Esophagus (tissue), 2 donors: ENCODE data around the gene SCNN1A. TPM values are rescaled to one million over a fixed set of nuclear protein-coding genes. Genes with fewer than 3 reads are reported as not detected.

Experiments used
- H3K27ac ChIP-seq, 2 donors: one replicate each; pipeline ENCODE4 v1.5.1; 2013; ENCODE audit warnings: low read depth in 2 of 2, mild to moderate bottlenecking in 2 of 2, inconsistent platforms in 1 of 2, low read length in 1 of 2, moderate library complexity in 1 of 2
- H3K27me3 ChIP-seq, 2 donors: one replicate each; pipeline ENCODE4 v1.6.1; 2013; ENCODE audit warnings: low read length in 2 of 2, control low read depth in 1 of 2, mild to moderate bottlenecking in 1 of 2; ENCODE audit not compliant: insufficient read depth in 2 of 2, control insufficient read depth in 1 of 2
- H3K36me3 ChIP-seq, 2 donors: one replicate each; pipeline ENCODE4 v1.6.1; 2013; ENCODE audit warnings: low read length in 1 of 2; ENCODE audit not compliant: control insufficient read depth in 2 of 2, insufficient read depth in 2 of 2
- H3K4me1 ChIP-seq, 2 donors: one replicate each; pipeline ENCODE4 v1.6.1; 2013; ENCODE audit warnings: low read length in 1 of 2; ENCODE audit not compliant: control insufficient read depth in 2 of 2, insufficient read depth in 2 of 2
- H3K4me3 ChIP-seq, 2 donors: one replicate each; pipeline ENCODE4 v1.5.1; 2013; ENCODE audit warnings: low read length in 2 of 2, mild to moderate bottlenecking in 2 of 2, low read depth in 1 of 2, moderate library complexity in 1 of 2
- H3K9me3 ChIP-seq, 2 donors: one replicate each; pipeline ENCODE4 v1.6.1; 2013; ENCODE audit warnings: mild to moderate bottlenecking in 2 of 2, low read depth in 1 of 2, low read length in 1 of 2, moderate library complexity in 1 of 2; ENCODE audit not compliant: control insufficient read depth in 2 of 2, insufficient read depth in 1 of 2
- WGBS, 2 donors: extraction: QIAGEN DNeasy Blood & Tissue Kit; methylation state at CpG; one replicate each; pipeline ENCODE4 v1.1.7; 2013; 5-methylcytosine and 5-hydroxymethylcytosine counted together
- polyA plus RNA-seq, 2 donors: library from polyadenylated mRNA; stranded (reverse); fragments of 200-250 nt; gene quantifications; one replicate each; pipeline ENCODE4 v1.2.3, GENCODE V29; 2013
- donor health status: healthy with polysubstance abuse.
- donor health status: Bipolar disorder and iron deficiency.

The SCNN1A gene
- polyA plus RNA-seq, 2 donors: 98.7 to 126 TPM

GRCh38 chr12:6370576-6370935 is 4.8 kb downstream of the SCNN1A start:
- Histone ChIP-seq H3K4me3 (peak overlapping the region; percentile 19 to 35), H3K27ac (peak overlapping the region; percentile 81 to 91), H3K27me3 (no peaks in the 10 kb centered on the region), H3K4me1 (peaks cover 0 to 18% of the 10 kb centered on the region in 2 donors), H3K36me3 (no peaks in the 10 kb centered on the region), H3K9me3 (no peaks in the 10 kb centered on the region)
- 85 to 92% methylated on average over 4 of the region's 4 CpGs for WGBS, 2 donors

GRCh38 chr12:6369916-6370575 is 5.3 kb downstream of the SCNN1A start:
- Histone ChIP-seq H3K9me3 (no peaks in the 10 kb centered on the region), H3K36me3 (no peaks in the 10 kb centered on the region), H3K4me3 (peak overlapping the region; percentile 14 to 35), H3K4me1 (peaks cover 0 to 16% of the 10 kb centered on the region in 2 donors), H3K27me3 (no peaks in the 10 kb centered on the region), H3K27ac (peak overlapping the region in 1 of 2 donors; percentile 91)
- 87 to 88% methylated on average over 9 of the region's 9 CpGs for WGBS, 2 donors

GRCh38 chr12:6368906-6369525 is 6.3 kb downstream of the SCNN1A start:
- Histone ChIP-seq H3K27ac (peak overlapping the region in 1 of 2 donors; percentile 52), H3K36me3 (no peaks in the 10 kb centered on the region), H3K9me3 (no peaks in the 10 kb centered on the region), H3K27me3 (no peaks in the 10 kb centered on the region), H3K4me3 (peak overlapping the region in 1 of 2 donors; percentile 14), H3K4me1 (peaks cover 0 to 14% of the 10 kb centered on the region in 2 donors)
- WGBS, 2 donors: 86 to 89% methylated on average over 9 of the region's 9 CpGs

GRCh38 chr12:6367969-6368892 is 7.1 kb downstream of the SCNN1A start:
- WGBS, 2 donors: 65 to 68% methylated on average over 15 of the region's 15 CpGs
- Histone ChIP-seq H3K4me3 (no peak overlapping the region), H3K27me3 (no peaks in the 10 kb centered on the region), H3K9me3 (no peaks in the 10 kb centered on the region), H3K4me1 (peaks cover 0 to 14% of the 10 kb centered on the region in 2 donors), H3K36me3 (no peaks in the 10 kb centered on the region), H3K27ac (peak overlapping the region in 1 of 2 donors; percentile 52)

GRCh38 chr12:6367065-6367968 is 8.0 kb downstream of the SCNN1A start:
- 59 to 60% methylated on average over 11 of the region's 11 CpGs for WGBS, 2 donors
- Histone ChIP-seq H3K4me3 (no peak overlapping the region), H3K9me3 (no peaks in the 10 kb centered on the region), H3K27ac (peak overlapping the region in 1 of 2 donors; percentile 52), H3K36me3 (no peaks in the 10 kb centered on the region), H3K27me3 (no peaks in the 10 kb centered on the region), H3K4me1 (peaks cover 0 to 14% of the 10 kb centered on the region in 2 donors)

- no peaks in the 10 kb centered on the region for H3K9me3 ChIP-seq
- H3K4me1 ChIP-seq: peaks cover 0 to 6% of the 10 kb centered on the region in 2 donors
- peak overlapping the region; percentile 97 to 98 for H3K27ac ChIP-seq
- no peaks in the 10 kb centered on the region for H3K27me3 ChIP-seq
- WGBS, 2 donors: 19 to 27% methylated on average over 15 of the region's 15 CpGs
- peaks cover 0 to 12% of the 10 kb centered on the region in 2 donors for H3K36me3 ChIP-seq
- peak overlapping the region; percentile 61 to 62 for H3K4me3 ChIP-seq
Observed at GRCh38 chr12:6364044-6364374, 11.4 kb downstream of the SCNN1A start.

GRCh38 chr12:6363330-6364043 is 11.9 kb downstream of the SCNN1A start:
- H3K27ac ChIP-seq: peak overlapping the region; percentile 97 to 98

GRCh38 chr12:6363010-6363329 is 12.4 kb downstream of the SCNN1A start:
- H3K36me3 ChIP-seq: peaks cover 0 to 12% of the 10 kb centered on the region in 2 donors
- WGBS, 2 donors: 19 to 20% methylated on average over 4 of the region's 4 CpGs
- H3K4me1 ChIP-seq: peaks cover 0 to 6% of the 10 kb centered on the region in 2 donors
- peak overlapping the region in 1 of 2 donors; percentile 61 for H3K4me3 ChIP-seq
- peak overlapping the region; percentile 80 to 97 for H3K27ac ChIP-seq
- H3K9me3 ChIP-seq: no peaks in the 10 kb centered on the region
- no peaks in the 10 kb centered on the region for H3K27me3 ChIP-seq

More at GRCh38 chr12:6363330-6364043, 11.9 kb downstream of the SCNN1A start:
- H3K4me3 ChIP-seq: peak overlapping the region; percentile 61 to 62
- H3K27me3 ChIP-seq: no peaks in the 10 kb centered on the region
- no peaks in the 10 kb centered on the region for H3K9me3 ChIP-seq
- WGBS, 2 donors: 0 to 4% methylated on average over 52 to 59 of the region's 59 CpGs
- H3K4me1 ChIP-seq: peaks cover 0 to 6% of the 10 kb centered on the region in 2 donors
- peaks cover 0 to 12% of the 10 kb centered on the region in 2 donors for H3K36me3 ChIP-seq
